Lower leg skin (tissue), 4 donors: ENCODE data around the gene LLGL1. TPM values are rescaled to one million over a fixed set of nuclear protein-coding genes. Genes with fewer than 3 reads are reported as not detected.

Source experiments
- DNase-seq, 2 donors: peaks; one replicate each; pipeline ENCODE4 v3.0.0-alpha.2; 2019; ENCODE audit warnings: low spot score in 2 of 2
- H3K4me3 ChIP-seq: fragments of 200-600 bp; sonication (generic); 2 replicates; pipeline ENCODE4 v1.5.1; 2017; ENCODE audit warnings: mild to moderate bottlenecking, low read depth; ENCODE audit not compliant: poor library complexity, severe bottlenecking
- POLR2A ChIP-seq, 2 donors: fragments of 450-650 bp; IDR thresholded peaks; one replicate each; pipeline ENCODE4 v1.6.1; 2016 to 2017; ENCODE audit warnings: antibody characterized with exemption in 2 of 2, mild to moderate bottlenecking in 1 of 2, moderate library complexity in 1 of 2
- WGBS, 2 donors: methylation state at CpG; one replicate each; pipeline ENCODE4 v1.1.5; 2018; 5-methylcytosine and 5-hydroxymethylcytosine counted together
- intact Hi-C: fragments of 100-400 bp; cut with DNase I; formaldehyde crosslinking; loops from one replicate; pipeline ENCODE4 v1.15.0; 2023; ENCODE audit warnings: low total_unique reads
- total RNA-seq, 4 donors: library from RNA; depleted of rRNA; stranded (reverse); fragments of >200 nt; gene quantifications; one replicate each; pipeline ENCODE4 v1.1.0, GENCODE V29; 2016
- TF ChIP-seq, protein P1 (sequence below), 3 donors: fragments of 450-650 bp; IDR thresholded peaks; one replicate each; pipeline ENCODE4 v1.5.1; 2016; ENCODE audit warnings: antibody characterized with exemption in 3 of 3, mild to moderate bottlenecking in 3 of 3, moderate library complexity in 2 of 3

LLGL1 gene
- total RNA-seq, 4 donors from 2014 or later, result 24.5 to 32.7 (median 29.3) TPM

DNA sequence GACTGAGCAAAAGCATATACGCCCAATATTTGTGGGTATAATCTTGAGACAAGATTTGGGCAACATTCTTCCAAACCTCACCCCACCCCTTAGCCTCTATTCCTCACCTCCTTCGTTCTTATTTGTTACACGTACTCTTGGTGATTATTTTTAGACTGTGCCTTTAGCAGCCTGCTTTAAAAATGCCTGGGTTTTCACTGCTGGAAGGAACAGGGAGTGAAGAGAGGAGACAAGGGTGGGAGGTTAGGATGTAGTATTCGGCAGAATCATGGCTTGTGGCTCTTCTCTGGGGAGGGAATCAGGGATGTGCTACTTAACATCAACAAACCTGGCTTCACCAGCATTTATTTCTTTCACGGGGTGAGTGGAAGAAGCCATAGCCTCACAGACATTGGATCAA is 30.2 kb upstream of the LLGL1 start:
- TF ChIP-seq POLR2A (IDR thresholded peaks at IDR 0.05), result no peak
- TF ChIP-seq, protein P1, sequence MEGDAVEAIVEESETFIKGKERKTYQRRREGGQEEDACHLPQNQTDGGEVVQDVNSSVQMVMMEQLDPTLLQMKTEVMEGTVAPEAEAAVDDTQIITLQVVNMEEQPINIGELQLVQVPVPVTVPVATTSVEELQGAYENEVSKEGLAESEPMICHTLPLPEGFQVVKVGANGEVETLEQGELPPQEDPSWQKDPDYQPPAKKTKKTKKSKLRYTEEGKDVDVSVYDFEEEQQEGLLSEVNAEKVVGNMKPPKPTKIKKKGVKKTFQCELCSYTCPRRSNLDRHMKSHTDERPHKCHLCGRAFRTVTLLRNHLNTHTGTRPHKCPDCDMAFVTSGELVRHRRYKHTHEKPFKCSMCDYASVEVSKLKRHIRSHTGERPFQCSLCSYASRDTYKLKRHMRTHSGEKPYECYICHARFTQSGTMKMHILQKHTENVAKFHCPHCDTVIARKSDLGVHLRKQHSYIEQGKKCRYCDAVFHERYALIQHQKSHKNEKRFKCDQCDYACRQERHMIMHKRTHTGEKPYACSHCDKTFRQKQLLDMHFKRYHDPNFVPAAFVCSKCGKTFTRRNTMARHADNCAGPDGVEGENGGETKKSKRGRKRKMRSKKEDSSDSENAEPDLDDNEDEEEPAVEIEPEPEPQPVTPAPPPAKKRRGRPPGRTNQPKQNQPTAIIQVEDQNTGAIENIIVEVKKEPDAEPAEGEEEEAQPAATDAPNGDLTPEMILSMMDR (IDR thresholded peaks at IDR 0.05), result no peak
- no peak for DNase-seq
- H3K4me3 ChIP-seq, result no peak overlapping the region
- intact Hi-C loops, result no loop called here
- 79 to 81% methylated on average over 5 of the region's 5 CpGs for WGBS, 2 donors

DNA sequence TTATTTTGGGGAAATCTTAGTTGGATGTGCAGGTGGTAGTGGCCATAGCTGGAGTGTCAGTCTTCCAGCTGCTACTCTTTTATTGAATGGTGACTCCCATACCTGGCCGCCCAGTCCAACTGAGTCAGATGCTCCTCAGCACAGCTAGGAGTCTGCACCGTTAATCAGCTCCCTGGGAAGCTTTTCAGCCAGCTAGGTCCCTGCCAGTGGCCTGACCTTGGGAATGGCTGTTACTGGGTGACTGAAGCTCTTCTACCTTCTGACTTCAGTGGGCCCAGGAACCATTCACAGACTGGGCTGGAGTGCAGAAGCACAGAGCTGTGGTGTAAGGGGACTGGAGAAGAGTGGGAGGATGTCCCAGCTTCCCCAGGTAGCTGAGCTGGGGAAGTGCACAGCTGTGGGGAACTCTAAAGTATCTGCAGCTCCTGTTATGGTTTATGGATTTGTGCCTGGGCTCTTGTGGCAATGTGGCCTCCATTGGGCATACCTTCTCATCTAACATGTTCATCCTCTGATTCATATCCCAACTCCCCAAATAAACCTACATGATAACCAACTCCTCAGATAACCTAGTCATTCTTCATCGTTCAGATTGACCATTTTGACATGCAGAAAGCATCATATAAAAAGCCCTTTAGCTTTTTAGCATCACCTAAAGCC is 27.8 kb upstream of the LLGL1 start:
- no peak overlapping the region for H3K4me3 ChIP-seq

DNA sequence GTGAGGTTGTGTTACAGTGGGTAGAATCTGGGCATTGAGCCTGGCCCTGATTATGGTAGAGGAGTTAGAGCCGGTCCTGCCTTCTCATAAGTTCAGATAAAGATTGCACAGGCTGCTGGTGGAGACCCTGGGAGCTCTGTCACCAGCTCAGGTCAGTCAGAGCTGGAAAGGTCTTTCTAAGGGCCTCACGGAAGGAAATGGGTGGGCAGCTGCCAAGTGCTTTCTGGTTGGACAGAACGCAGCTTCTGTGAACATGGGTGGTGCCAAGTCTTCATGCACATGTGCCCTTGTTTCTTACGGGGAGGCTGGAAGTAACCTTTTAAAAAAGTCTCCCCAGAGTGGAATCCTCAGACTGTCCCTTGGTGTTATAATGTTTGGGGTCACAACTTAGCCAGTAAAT is 26.9 kb upstream of the LLGL1 start:
- intact Hi-C loops, result no loop called here
- WGBS, 2 donors, result 13 to 30% methylated on average over 4 of the region's 4 CpGs
- DNase-seq, result no peak
- TF ChIP-seq, protein P1 (IDR thresholded peaks at IDR 0.05), result no peak
- no peak for TF ChIP-seq POLR2A (IDR thresholded peaks at IDR 0.05)
- H3K4me3 ChIP-seq, result no peak overlapping the region

More for the DNA sequence above, 27.8 kb upstream of the LLGL1 start:
- TF ChIP-seq, protein P1 (IDR thresholded peaks at IDR 0.05), result no peak
- no peak for TF ChIP-seq POLR2A (IDR thresholded peaks at IDR 0.05)
- 86 to 87% methylated on average over 3 of the region's 3 CpGs for WGBS, 2 donors
- intact Hi-C loops, result no loop called here
- no peak for DNase-seq

DNA sequence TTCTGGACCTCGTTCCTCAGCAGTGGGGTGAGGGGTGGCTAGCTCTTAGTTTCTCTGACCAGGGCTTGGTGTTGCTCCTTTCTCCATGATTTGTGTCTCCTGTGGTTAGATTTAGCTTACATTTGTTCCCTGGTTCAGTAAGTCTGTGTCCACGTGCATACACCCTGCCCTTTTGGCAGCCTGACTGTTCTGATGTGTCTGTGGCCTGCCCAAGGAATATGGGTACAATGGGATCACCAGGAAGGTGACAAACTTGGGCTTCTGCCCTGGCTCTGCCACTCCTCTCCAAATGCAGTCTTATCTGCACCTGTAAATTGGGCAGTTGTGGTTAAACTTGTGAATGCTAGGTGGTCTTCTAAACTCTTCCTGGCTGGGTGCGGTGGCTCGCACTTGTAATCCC is 24.3 kb upstream of the LLGL1 start:
- TF ChIP-seq, protein P1 (IDR thresholded peaks at IDR 0.05), result no peak
- TF ChIP-seq POLR2A (IDR thresholded peaks at IDR 0.05), result no peak
- no peak for DNase-seq
- intact Hi-C loops, result no loop called here
- WGBS, 2 donors, result 77 to 83% methylated on average over 4 of the region's 4 CpGs
- no peak overlapping the region for H3K4me3 ChIP-seq

DNA sequence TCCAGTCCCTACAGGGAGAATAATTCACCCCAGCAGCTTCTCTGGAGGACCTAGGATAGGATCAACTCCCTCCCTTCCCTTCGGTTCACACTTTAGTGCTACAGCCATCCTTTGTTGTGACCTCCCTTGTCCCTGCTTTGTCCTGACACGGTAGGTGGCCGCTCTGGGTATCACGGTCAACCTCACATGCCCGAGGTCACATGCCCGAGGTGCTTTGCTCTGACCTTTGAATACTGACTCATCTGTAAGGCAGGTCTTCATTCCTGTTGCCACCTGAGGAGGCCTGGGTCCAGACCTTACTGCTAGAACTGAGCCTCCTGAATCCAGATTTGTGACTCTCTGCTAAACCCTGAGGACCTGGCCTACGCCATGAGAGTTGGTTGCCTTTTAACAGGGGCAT is 22.1 kb upstream of the LLGL1 start:
- DNase-seq, result no peak
- intact Hi-C loops, result no loop called here
- TF ChIP-seq, protein P1 (IDR thresholded peaks at IDR 0.05), result no peak
- TF ChIP-seq POLR2A (IDR thresholded peaks at IDR 0.05), result no peak
- no peak overlapping the region for H3K4me3 ChIP-seq
- 83 to 86% methylated on average over 7 of the region's 7 CpGs for WGBS, 2 donors

DNA sequence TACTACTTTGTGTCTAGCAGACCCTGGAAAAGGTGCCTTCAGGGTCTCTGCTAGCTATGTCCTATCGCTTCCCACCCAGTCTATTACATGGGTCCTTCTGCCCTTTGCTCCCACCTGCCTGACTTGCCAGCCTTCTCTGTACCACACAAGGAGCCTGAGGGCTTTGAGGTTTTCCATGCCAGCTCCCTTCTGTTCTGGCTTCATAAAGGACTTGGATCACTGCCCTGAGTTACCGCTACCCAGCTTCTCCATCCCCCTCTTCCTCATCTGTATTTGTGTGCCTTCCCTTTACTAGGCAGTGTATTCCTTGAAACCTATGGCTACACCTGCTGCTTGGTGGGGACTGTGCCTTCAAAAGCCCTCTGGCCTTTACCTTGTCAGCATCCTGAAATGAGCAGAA is 19.6 kb upstream of the LLGL1 start:
- 66 to 69% methylated on average over 2 of the region's 2 CpGs for WGBS, 2 donors
- DNase-seq, result no peak
- no peak for TF ChIP-seq POLR2A (IDR thresholded peaks at IDR 0.05)
- TF ChIP-seq, protein P1 (IDR thresholded peaks at IDR 0.05), result no peak
- intact Hi-C loops, result no loop called here
- no peak overlapping the region for H3K4me3 ChIP-seq
